Parathyroid adenoma (tissue), 2 donors: Measurements from ENCODE around the gene HEXIM1.

Experiments used
- H2AFZ ChIP-seq: fragments of 300-600 bp; sonication (generic); one replicate; pipeline ENCODE4 v1.7.0; 2017; ENCODE audit warnings: antibody characterized with exemption, mild to moderate bottlenecking
- H3K27ac ChIP-seq: fragments of 300-600 bp; sonication (generic); one replicate; pipeline ENCODE4 v1.7.0; 2017
- H3K27me3 ChIP-seq: fragments of 300-600 bp; sonication (generic); one replicate; pipeline ENCODE4 v1.7.0; 2017; ENCODE audit warnings: low read length; ENCODE audit not compliant: control insufficient read depth, insufficient read depth
- H3K36me3 ChIP-seq: fragments of 300-600 bp; sonication (generic); one replicate; pipeline ENCODE4 v1.7.0; 2017; ENCODE audit warnings: low read length; ENCODE audit not compliant: control insufficient read depth, insufficient read depth
- H3K4me1 ChIP-seq: fragments of 300-600 bp; sonication (generic); one replicate; pipeline ENCODE4 v1.7.0; 2017; ENCODE audit warnings: control low read depth
- H3K4me2 ChIP-seq: fragments of 300-600 bp; sonication (generic); one replicate; pipeline ENCODE4 v1.7.0; 2017; ENCODE audit warnings: low read length
- H3K4me3 ChIP-seq: fragments of 300-600 bp; sonication (generic); one replicate; pipeline ENCODE4 v1.7.0; 2017; ENCODE audit warnings: low read depth, low read length
- H3K79me2 ChIP-seq: fragments of 300-600 bp; sonication (generic); one replicate; pipeline ENCODE4 v1.7.0; 2017; ENCODE audit warnings: control low read depth
- H3K9ac ChIP-seq: fragments of 300-600 bp; sonication (generic); one replicate; pipeline ENCODE4 v1.7.0; 2017; ENCODE audit warnings: mild to moderate bottlenecking
- H3K9me3 ChIP-seq: fragments of 300-600 bp; sonication (generic); one replicate; pipeline ENCODE4 v1.7.0; 2017; ENCODE audit warnings: low read length; ENCODE audit not compliant: control insufficient read depth
- TF ChIP-seq, protein P1 (sequence below): fragments of 300-600 bp; sonication (generic); IDR thresholded peaks from one replicate; pipeline ENCODE4 v1.7.0; 2017; ENCODE audit warnings: antibody characterized with exemption, mild to moderate bottlenecking
- donor health status: primary hyperparathyroidism.

HEXIM1 gene

DNA sequence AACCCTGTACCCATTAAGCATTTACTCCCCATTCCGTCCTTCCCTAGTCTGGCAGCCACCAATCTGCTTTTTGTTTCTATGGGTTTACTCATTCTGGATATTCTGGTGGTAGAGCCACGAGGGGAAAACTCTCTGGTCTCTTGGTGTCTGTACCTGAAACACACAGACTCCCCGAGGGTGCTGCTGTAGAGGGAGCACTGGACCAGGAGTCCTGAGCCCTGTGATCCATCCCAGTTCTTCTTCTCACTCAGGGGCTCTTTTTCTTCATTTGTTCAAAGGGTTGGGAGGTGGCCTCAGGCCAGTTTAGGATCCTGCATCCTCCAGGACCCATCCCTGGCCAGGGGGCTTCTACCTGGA, 27.5 kb downstream of the HEXIM1 start:
- peak overlapping the region; percentile 57 for H2AFZ ChIP-seq
- no peaks in the 10 kb centered on the region for H3K9me3 ChIP-seq
- no peaks in the 10 kb centered on the region for H3K79me2 ChIP-seq
- H3K4me3 ChIP-seq = no peak overlapping the region
- TF ChIP-seq, protein P1, sequence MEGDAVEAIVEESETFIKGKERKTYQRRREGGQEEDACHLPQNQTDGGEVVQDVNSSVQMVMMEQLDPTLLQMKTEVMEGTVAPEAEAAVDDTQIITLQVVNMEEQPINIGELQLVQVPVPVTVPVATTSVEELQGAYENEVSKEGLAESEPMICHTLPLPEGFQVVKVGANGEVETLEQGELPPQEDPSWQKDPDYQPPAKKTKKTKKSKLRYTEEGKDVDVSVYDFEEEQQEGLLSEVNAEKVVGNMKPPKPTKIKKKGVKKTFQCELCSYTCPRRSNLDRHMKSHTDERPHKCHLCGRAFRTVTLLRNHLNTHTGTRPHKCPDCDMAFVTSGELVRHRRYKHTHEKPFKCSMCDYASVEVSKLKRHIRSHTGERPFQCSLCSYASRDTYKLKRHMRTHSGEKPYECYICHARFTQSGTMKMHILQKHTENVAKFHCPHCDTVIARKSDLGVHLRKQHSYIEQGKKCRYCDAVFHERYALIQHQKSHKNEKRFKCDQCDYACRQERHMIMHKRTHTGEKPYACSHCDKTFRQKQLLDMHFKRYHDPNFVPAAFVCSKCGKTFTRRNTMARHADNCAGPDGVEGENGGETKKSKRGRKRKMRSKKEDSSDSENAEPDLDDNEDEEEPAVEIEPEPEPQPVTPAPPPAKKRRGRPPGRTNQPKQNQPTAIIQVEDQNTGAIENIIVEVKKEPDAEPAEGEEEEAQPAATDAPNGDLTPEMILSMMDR = no peak
- H3K9ac ChIP-seq = no peak overlapping the region
- peaks cover 26% of the 10 kb centered on the region for H3K4me1 ChIP-seq
- H3K27me3 ChIP-seq = no peaks in the 10 kb centered on the region
- no peaks in the 10 kb centered on the region for H3K36me3 ChIP-seq
- H3K4me2 ChIP-seq = no peak overlapping the region
- H3K27ac ChIP-seq = no peak overlapping the region

DNA sequence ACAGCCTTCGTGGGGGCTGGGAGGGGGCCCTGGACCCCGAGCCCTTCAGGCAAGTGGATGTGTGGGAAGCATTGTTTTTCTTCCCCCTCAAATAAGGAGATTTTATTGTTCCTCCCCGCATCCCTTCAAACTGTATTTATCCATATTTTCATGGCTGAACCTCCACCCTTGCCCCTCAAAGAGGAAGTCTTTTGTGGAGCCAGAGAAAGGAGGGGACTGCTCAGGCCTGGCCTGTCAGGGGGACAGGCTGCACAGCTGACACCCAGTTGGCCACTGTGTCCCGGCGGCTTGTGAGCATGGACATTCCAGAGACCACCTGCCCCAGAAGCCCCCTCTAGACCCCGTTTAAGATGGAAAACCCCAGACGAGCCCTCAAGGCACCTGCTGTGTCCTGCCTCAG, 29.3 kb downstream of the HEXIM1 start:
- H3K36me3 ChIP-seq = no peaks in the 10 kb centered on the region
- H3K9ac ChIP-seq = no peak overlapping the region
- H3K4me3 ChIP-seq = no peak overlapping the region
- no peak overlapping the region for H3K4me2 ChIP-seq
- H3K27ac ChIP-seq = no peak overlapping the region
- no peaks in the 10 kb centered on the region for H3K9me3 ChIP-seq
- H3K4me1 ChIP-seq = peaks cover 9% of the 10 kb centered on the region
- H2AFZ ChIP-seq = no peak overlapping the region
- no peaks in the 10 kb centered on the region for H3K27me3 ChIP-seq
- TF ChIP-seq, protein P1 = no peak
- no peaks in the 10 kb centered on the region for H3K79me2 ChIP-seq

GRCh38 chr17:45184144-45184543, 35.9 kb downstream of the HEXIM1 start:
- TF ChIP-seq, protein P1 = no peak
- H3K4me2 ChIP-seq = no peak overlapping the region

DNA sequence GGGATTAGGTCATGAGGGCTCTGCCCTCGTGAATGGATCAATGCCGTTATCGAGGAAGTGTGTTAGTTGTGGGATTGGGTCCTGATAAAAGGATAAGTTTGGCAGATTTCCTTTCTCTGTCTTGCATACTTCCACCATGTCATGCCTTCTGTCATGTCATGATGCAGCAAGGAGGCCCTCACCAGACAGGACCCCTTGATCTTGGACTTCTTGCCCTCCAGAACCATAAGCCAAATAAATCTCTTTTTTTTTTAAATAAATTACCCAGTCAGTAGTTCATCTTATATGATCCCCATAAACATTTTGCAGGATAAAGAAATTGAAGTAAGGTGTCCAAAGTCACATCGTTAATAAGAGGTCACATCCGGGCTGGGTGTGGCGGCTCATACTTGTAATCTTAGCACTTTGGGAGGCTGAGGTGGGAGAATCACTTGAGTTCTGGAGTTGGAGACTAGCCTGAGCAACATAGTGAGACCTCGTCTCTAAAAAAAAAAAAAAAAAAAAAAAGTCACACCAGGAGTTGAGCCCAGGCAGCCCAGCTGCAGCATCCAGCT, 38.6 kb downstream of the HEXIM1 start:
- H3K36me3 ChIP-seq = no peaks in the 10 kb centered on the region
- H3K4me1 ChIP-seq = no peaks in the 10 kb centered on the region
- H3K9ac ChIP-seq = no peak overlapping the region
- TF ChIP-seq, protein P1 = no peak
- H3K4me3 ChIP-seq = no peak overlapping the region
- H2AFZ ChIP-seq = no peak overlapping the region
- no peaks in the 10 kb centered on the region for H3K27me3 ChIP-seq
- no peaks in the 10 kb centered on the region for H3K79me2 ChIP-seq
- no peaks in the 10 kb centered on the region for H3K9me3 ChIP-seq
- H3K27ac ChIP-seq = no peak overlapping the region
- no peak overlapping the region for H3K4me2 ChIP-seq

More at GRCh38 chr17:45184144-45184543, 35.9 kb downstream of the HEXIM1 start:
- H3K9me3 ChIP-seq = no peaks in the 10 kb centered on the region
- no peaks in the 10 kb centered on the region for H3K79me2 ChIP-seq
- H3K27ac ChIP-seq = no peak overlapping the region
- no peaks in the 10 kb centered on the region for H3K4me1 ChIP-seq
- H3K36me3 ChIP-seq = no peaks in the 10 kb centered on the region
- H3K4me3 ChIP-seq = no peak overlapping the region
- H3K27me3 ChIP-seq = no peaks in the 10 kb centered on the region
- no peak overlapping the region for H3K9ac ChIP-seq
- no peak overlapping the region for H2AFZ ChIP-seq

- H3K4me1 ChIP-seq = no peaks in the 10 kb centered on the region
- no peak overlapping the region for H2AFZ ChIP-seq
- TF ChIP-seq, protein P1 = no peak
- no peak overlapping the region for H3K4me3 ChIP-seq
- H3K27me3 ChIP-seq = no peaks in the 10 kb centered on the region
- H3K36me3 ChIP-seq = no peaks in the 10 kb centered on the region
- no peak overlapping the region for H3K27ac ChIP-seq
- H3K9me3 ChIP-seq = no peaks in the 10 kb centered on the region
- no peaks in the 10 kb centered on the region for H3K79me2 ChIP-seq
- no peak overlapping the region for H3K4me2 ChIP-seq
- no peak overlapping the region for H3K9ac ChIP-seq
Observed at GRCh38 chr17:45189009-45189408, 40.7 kb downstream of the HEXIM1 start.
